HepG2 (cell line): ENCODE data around the gene ZNF749. TPM values are rescaled to one million over a fixed set of nuclear protein-coding genes. Genes with fewer than 3 reads are reported as not detected.
A peak's percentile ranks its signal among the peaks of the same experiment; 100 is the strongest.

Experiments
- ASH2L ChIP-seq: fragments of 300-600, 200-600 bp; sonication (generic); IDR thresholded peaks from 2 replicates; pipeline ENCODE4 v1.7.0; 2017; ENCODE audit warnings: low read depth, mild to moderate bottlenecking, moderate library complexity, mixed read lengths, low read length; ENCODE audit not compliant: insufficient read length
- CEBPG ChIP-seq: IDR thresholded peaks from 2 replicates; pipeline ENCODE4 v1.6.1; 2016
- FOSL2 ChIP-seq: sonication (generic); formaldehyde crosslinking; IDR thresholded peaks from 2 replicates; pipeline ENCODE4 v1.4.0; 2020; ENCODE audit warnings: missing genetic modification reagents
- FOXJ3 ChIP-seq: sonication (generic); formaldehyde crosslinking; IDR thresholded peaks from 2 replicates; pipeline ENCODE4 v1.4.0; 2020; ENCODE audit warnings: missing genetic modification reagents, mild to moderate bottlenecking, borderline replicate concordance
- HMG20A ChIP-seq: IDR thresholded peaks from 2 replicates; pipeline ENCODE4 v1.6.1; 2016; ENCODE audit warnings: borderline replicate concordance
- MED1 ChIP-seq: sonication (generic); formaldehyde crosslinking; IDR thresholded peaks from 2 replicates; pipeline ENCODE4 v1.4.0; 2020; ENCODE audit warnings: missing genetic modification reagents
- NRL ChIP-seq: sonication (generic); formaldehyde crosslinking; IDR thresholded peaks from 2 replicates; pipeline ENCODE4 v1.5.0; 2020; ENCODE audit warnings: missing genetic modification reagents, mild to moderate bottlenecking, moderate library complexity, borderline replicate concordance
- ONECUT2 ChIP-seq: sonication (generic); formaldehyde crosslinking; IDR thresholded peaks from 2 replicates; pipeline ENCODE4 v1.4.0; 2020; ENCODE audit warnings: missing genetic modification reagents
- RFX3 ChIP-seq: IDR thresholded peaks from 2 replicates; pipeline ENCODE4 v1.6.1; 2016; ENCODE audit warnings: missing biosample characterization, missing genetic modification reagents
- RXRA ChIP-seq: sonication (generic); formaldehyde crosslinking; IDR thresholded peaks from 2 replicates; pipeline ENCODE4 v1.5.1; 2020; ENCODE audit warnings: missing genetic modification reagents
- SATB2 ChIP-seq: sonication (generic); formaldehyde crosslinking; IDR thresholded peaks from 2 replicates; pipeline ENCODE4 v1.5.0; 2020; ENCODE audit warnings: missing genetic modification reagents
- SRSF1 ChIP-seq: fragments of 200-400 bp; formaldehyde crosslinking; optimal IDR thresholded peaks from 2 replicates; pipeline ENCODE3; 2017; ENCODE audit warnings: mild to moderate bottlenecking, low read depth, low read length, moderate library complexity
- YY1 ChIP-seq: IDR thresholded peaks from 2 replicates; pipeline ENCODE4 v1.6.1; 2011; ENCODE audit warnings: low read length, low read depth, moderate library complexity, mild to moderate bottlenecking; ENCODE audit not compliant: insufficient read depth, insufficient replicate concordance
- ZBTB21 ChIP-seq: sonication (generic); formaldehyde crosslinking; IDR thresholded peaks from 2 replicates; pipeline ENCODE4 v1.4.0; 2020; ENCODE audit warnings: missing genetic modification reagents
- ZFP36L2 ChIP-seq: sonication (generic); formaldehyde crosslinking; IDR thresholded peaks from 2 replicates; pipeline ENCODE4 v1.4.0; 2020; ENCODE audit warnings: missing genetic modification reagents
- ZMAT3 ChIP-seq: sonication (generic); formaldehyde crosslinking; conservative IDR thresholded peaks from 2 replicates; pipeline ENCODE4 v1.7.0; 2021; ENCODE audit warnings: missing genetic modification reagents
- ZNF30 ChIP-seq: sonication (generic); formaldehyde crosslinking; IDR thresholded peaks from 2 replicates; pipeline ENCODE4 v1.5.0; 2020; ENCODE audit warnings: mild to moderate bottlenecking, missing genetic modification reagents
- ZNF362 ChIP-seq: sonication (generic); formaldehyde crosslinking; IDR thresholded peaks from 2 replicates; pipeline ENCODE4 v1.4.0; 2020; ENCODE audit warnings: missing genetic modification reagents, mild to moderate bottlenecking, borderline replicate concordance
- ZNF609 ChIP-seq: sonication (generic); formaldehyde crosslinking; IDR thresholded peaks from 2 replicates; pipeline ENCODE4 v1.4.0; 2020; ENCODE audit warnings: mild to moderate bottlenecking, missing genetic modification reagents, borderline replicate concordance
- ZNF761 ChIP-seq: sonication (generic); formaldehyde crosslinking; conservative IDR thresholded peaks from 2 replicates; pipeline ENCODE4 v1.4.0; 2020; ENCODE audit warnings: mild to moderate bottlenecking, missing genetic modification reagents
- polyA plus RNA-seq, 8 experiments: library from polyadenylated mRNA; depleted of rRNA in 3 of 8; stranded (reverse) in 7 of 8; unstranded in 1 of 8; fragments of >200 nt; fragmentation: Illumina TruSeq in 4 of 8; extraction: Trizol in 4 of 8; gene quantifications; 2 replicates each; pipeline versions ENCODE4 v1.2.1 to v1.2.3, GENCODE V29; 2011 to 2016; ENCODE audit warnings: low read depth in 4 of 8, missing spikeins in 1 of 8, mixed read lengths in 1 of 8; ENCODE audit not compliant: insufficient read depth in 1 of 8
- total RNA-seq, 5 experiments: library from RNA; depleted of rRNA; stranded (reverse); fragments of >200 nt; fragmentation: Illumina TruSeq; extraction: Trizol; gene quantifications; 2 replicates each; pipeline ENCODE4 v1.2.3, GENCODE V29; 2016; ENCODE audit warnings: low read depth in 1 of 5
- TF ChIP-seq, protein P1 (sequence below): sonication (generic); formaldehyde crosslinking; IDR thresholded peaks from 2 replicates; pipeline ENCODE4 v1.8.0; 2022; ENCODE audit warnings: missing genetic modification reagents, mild to moderate bottlenecking, borderline replicate concordance

Gene ZNF749
- total and polyA plus RNA-seq, 2 of the 13 experiments (the other 11 are each of a cell fraction or from before 2014, with no cell fraction given), result 18.9 to 21.0 TPM

- no peak for TF ChIP-seq FOXJ3
- TF ChIP-seq SRSF1, result no peak
- TF ChIP-seq ZNF30, result no peak
- TF ChIP-seq, protein P1, sequence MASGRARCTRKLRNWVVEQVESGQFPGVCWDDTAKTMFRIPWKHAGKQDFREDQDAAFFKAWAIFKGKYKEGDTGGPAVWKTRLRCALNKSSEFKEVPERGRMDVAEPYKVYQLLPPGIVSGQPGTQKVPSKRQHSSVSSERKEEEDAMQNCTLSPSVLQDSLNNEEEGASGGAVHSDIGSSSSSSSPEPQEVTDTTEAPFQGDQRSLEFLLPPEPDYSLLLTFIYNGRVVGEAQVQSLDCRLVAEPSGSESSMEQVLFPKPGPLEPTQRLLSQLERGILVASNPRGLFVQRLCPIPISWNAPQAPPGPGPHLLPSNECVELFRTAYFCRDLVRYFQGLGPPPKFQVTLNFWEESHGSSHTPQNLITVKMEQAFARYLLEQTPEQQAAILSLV (CRISPR knock-in tag), result 0 out of 2 replicates have a peak, but pooled peaks have one; percentile 40
- TF ChIP-seq ONECUT2 (CRISPR knock-in tag), result no peak
- no peak for TF ChIP-seq SATB2 (CRISPR knock-in tag)
- TF ChIP-seq ZFP36L2 (CRISPR knock-in tag), result no peak; the same call in 1 of the 2 replicates
- peak; percentile 65; the same call in 1 of the 2 replicates for TF ChIP-seq ZNF362 (CRISPR knock-in tag)
- TF ChIP-seq YY1, result peak; percentile 76
- peak; percentile 60; the same call in 1 of the 2 replicates for TF ChIP-seq ZNF609 (CRISPR knock-in tag)
- TF ChIP-seq ASH2L, result peak; percentile 73
- no peak for TF ChIP-seq HMG20A
- TF ChIP-seq ZBTB21, result peak; percentile 58; the same call in 1 of the 2 replicates
- TF ChIP-seq NRL, result peak; percentile 48; the same call in 1 of the 2 replicates
- TF ChIP-seq RFX3 (CRISPR knock-in tag), result peak; percentile 11; the same call in 1 of the 2 replicates
- TF ChIP-seq MED1 (CRISPR knock-in tag), result peak; percentile 45
- peak; percentile 49; the same call in 1 of the 2 replicates for TF ChIP-seq ZNF761 (CRISPR knock-in tag)
- TF ChIP-seq RXRA (CRISPR knock-in tag), result peak; percentile 32; the same call in 1 of the 2 replicates
- peak; percentile 53; the same call in 1 of the 2 replicates for TF ChIP-seq CEBPG (CRISPR knock-in tag)
- peak; percentile 19; the same call in 1 of the 2 replicates for TF ChIP-seq FOSL2
- 0 out of 2 replicates have a peak, but pooled peaks have one; percentile 54 for TF ChIP-seq ZMAT3 (CRISPR knock-in tag)
Observed at GRCh38 chr19:57435062-57435978, at the start of gene ZNF749 (continued).
